Panc1 (cell line): Measurements from ENCODE around the gene RFXAP. TPM values are rescaled to one million over a fixed set of nuclear protein-coding genes. Genes with fewer than 3 reads are reported as not detected.

ENCODE experiments used
- ATAC-seq: fragments of 200-7000 bp; cut with Tn5 transposase; 2 replicates; pipeline ENCODE4 v1.9.1; 2020; ENCODE audit warnings: mild to moderate bottlenecking, moderate library complexity
- BruUV-seq: library from RNA; stranded (reverse); fragments of 400-500 nt; replicated peaks from 2 replicates; lab custom pipeline; 2021; lab: Mats Ljungman, UMichigan
- CTCF ChIA-PET: fragments of 300-600 bp; sonication (Branson Sonifier 250); formaldehyde crosslinking; loops from one replicate; lab custom pipeline; 2022; ENCODE audit warnings: antibody characterized with exemption; lab: Charles Lee
- POLR2A ChIA-PET: fragments of 300-600 bp; sonication (Branson Sonifier 250); formaldehyde crosslinking; loops from one replicate; lab custom pipeline; 2022; ENCODE audit warnings: antibody characterized with exemption; lab: Charles Lee
- DNase-seq: peaks from one replicate; pipeline ENCODE4 v3.0.0-alpha.2; 2010; ENCODE audit warnings: low read depth, low spot score
- H3K27ac ChIP-seq: 2 replicates; pipeline ENCODE4 v1.5.1; 2011; ENCODE audit warnings: mild to moderate bottlenecking, low read length, inconsistent platforms
- H3K27me3 ChIP-seq: fragments of 200-500 bp; sonication (Bioruptor generic); 2 replicates; pipeline ENCODE4 v1.6.0; 2014; ENCODE audit warnings: low read length, inconsistent platforms; ENCODE audit not compliant: control insufficient read depth, insufficient read depth
- H3K36me3 ChIP-seq: fragments of 200-500 bp; sonication (Bioruptor generic); 2 replicates; pipeline ENCODE4 v1.5.1; 2014; ENCODE audit warnings: inconsistent platforms, mild to moderate bottlenecking, low read length, moderate library complexity; ENCODE audit not compliant: control insufficient read depth, insufficient read depth
- H3K4me1 ChIP-seq: 2 replicates; pipeline ENCODE4 v1.5.1; 2011; ENCODE audit warnings: inconsistent platforms, mild to moderate bottlenecking, low read length, moderate library complexity; ENCODE audit not compliant: control insufficient read depth, insufficient read depth
- H3K4me3 ChIP-seq, 2 experiments: 2 replicates each; pipeline ENCODE4 v1.5.1; 2011 to 2012; ENCODE audit warnings: low read depth in 2 of 2, low read length in 2 of 2, mild to moderate bottlenecking in 2 of 2, inconsistent platforms in 1 of 2, moderate library complexity in 1 of 2
- H3K9me3 ChIP-seq: fragments of 200-500 bp; sonication (Bioruptor generic); 2 replicates; pipeline ENCODE4 v1.5.1; 2014; ENCODE audit warnings: low read depth, mild to moderate bottlenecking, inconsistent platforms, low read length, moderate library complexity; ENCODE audit not compliant: control insufficient read depth, insufficient read depth
- CTCF ChIP-seq: fragments of 450-650 bp; IDR thresholded peaks from 2 replicates; pipeline ENCODE4 v1.5.1; 2017; ENCODE audit warnings: mild to moderate bottlenecking
- POLR2AphosphoS5 ChIP-seq: IDR thresholded peaks from 2 replicates; pipeline ENCODE4 v1.6.1; 2012; ENCODE audit warnings: mild to moderate bottlenecking, low read depth, low read length, moderate library complexity
- REST ChIP-seq, 2 experiments: IDR thresholded peaks; 2 replicates each; pipeline ENCODE4 v1.6.1; 2011 to 2012; ENCODE audit warnings: low read depth in 2 of 2, control low read depth in 1 of 2, low read length in 1 of 2, mild to moderate bottlenecking in 1 of 2, moderate library complexity in 1 of 2; ENCODE audit not compliant: insufficient read depth in 1 of 2
- SIN3A ChIP-seq: IDR thresholded peaks from 2 replicates; pipeline ENCODE4 v1.6.1; 2012; ENCODE audit warnings: low read depth, mild to moderate bottlenecking, low read length, moderate library complexity, borderline replicate concordance; ENCODE audit not compliant: insufficient read depth
- TCF7L2 ChIP-seq: IDR thresholded peaks from 2 replicates; pipeline ENCODE4 v1.6.1; 2011; ENCODE audit warnings: mild to moderate bottlenecking, low read depth, low read length, inconsistent platforms
- in situ Hi-C: cut with HindIII; loops from 2 replicates; pipeline ENCODE4 v1.10.0; 2016; ENCODE audit warnings: low sequenced_read_pairs, low pct_unique_long_range_greater_than_20kb
- intact Hi-C: fragments of 100-400 bp; cut with micrococcal nuclease; formaldehyde crosslinking; loops from one replicate; pipeline ENCODE4 v1.10.0; 2022; ENCODE audit not compliant: unreplicated experiment
- total RNA-seq: library from RNA; stranded (reverse); gene quantifications from one replicate; pipeline ENCODE4 v1.2.1, GENCODE V29; 2021; ENCODE audit not compliant: unreplicated experiment

Gene RFXAP
- total RNA-seq, 1 experiment from 2014 or later: 2.9 TPM

- no peak overlapping the region for H3K27ac ChIP-seq
- no peaks in the 10 kb centered on the region for H3K9me3 ChIP-seq
- POLR2A ChIA-PET: no interaction called here
- TF ChIP-seq CTCF: no peak
- no peak for TF ChIP-seq TCF7L2
- no peak for TF ChIP-seq POLR2AphosphoS5
- TF ChIP-seq SIN3A: no peak
- TF ChIP-seq REST (IDR thresholded peaks at IDR 0.05; ENCODE audit: insufficient read depth in 1 of 2, low read depth in 2 of 2, low read length in 1 of 2): no peak
- intact Hi-C loops: no loop called here
- no peak for ATAC-seq
- H3K4me3 ChIP-seq: no peak overlapping the region
- H3K4me1 ChIP-seq: no peaks in the 10 kb centered on the region
- no TSS peak for BruUV-seq
- no peaks in the 10 kb centered on the region for H3K27me3 ChIP-seq
- in situ Hi-C loops: no loop called here
- H3K36me3 ChIP-seq: no peaks in the 10 kb centered on the region
- CTCF ChIA-PET: no interaction called here
- no peak for DNase-seq
Observed at GRCh38 chr13:36796052-36796451, 23.0 kb upstream of the RFXAP start.

GRCh38 chr13:36801035-36801434 lies 18.0 kb upstream of the RFXAP start:
- Histone ChIP-seq H3K27ac (no peak overlapping the region), H3K4me3 (no peak overlapping the region), H3K27me3 (no peaks in the 10 kb centered on the region), H3K36me3 (no peaks in the 10 kb centered on the region), H3K9me3 (no peaks in the 10 kb centered on the region), H3K4me1 (no peaks in the 10 kb centered on the region)
- ChIA-PET POLR2A (no interaction called here), CTCF (no interaction called here)
- BruUV-seq: no TSS peak
- ATAC-seq (no peak), DNase-seq (no peak)
- intact Hi-C loops (no loop called here), in situ Hi-C loops (no loop called here)
- TF ChIP-seq CTCF (no peak), SIN3A (no peak), POLR2AphosphoS5 (no peak), REST (IDR thresholded peaks at IDR 0.05; ENCODE audit: insufficient read depth in 1 of 2, low read depth in 2 of 2, low read length in 1 of 2) (no peak), TCF7L2 (no peak)
